K562 (cell line): ENCODE data around the gene KMO. TPM values are rescaled to one million over a fixed set of nuclear protein-coding genes. Genes with fewer than 3 reads are reported as not detected.
A peak's percentile ranks its signal among the peaks of the same experiment; 100 is the strongest.

ENCODE experiments used
- BACH1 ChIP-seq: fragments of 200-800 bp; sonication (Bioruptor generic); IDR thresholded peaks from 2 replicates; pipeline ENCODE4 v1.6.1; 2016; ENCODE audit warnings: missing genetic modification characterization, missing compliant biosample characterization
- BCLAF1 ChIP-seq, 2 experiments: fragments of 450-650 bp in 1 of 2; IDR thresholded peaks; 2 replicates each; pipeline ENCODE4 v1.6.1; 2011 to 2017; ENCODE audit warnings: low read depth in 2 of 2, antibody characterized with exemption in 1 of 2, borderline replicate concordance in 1 of 2, low read length in 1 of 2, mild to moderate bottlenecking in 1 of 2, mixed read lengths in 1 of 2; ENCODE audit not compliant: control insufficient read depth in 1 of 2
- ELF1 ChIP-seq: fragments of 200-800 bp; sonication (Bioruptor generic); IDR thresholded peaks from 2 replicates; pipeline ENCODE4 v1.6.1; 2016; ENCODE audit warnings: missing genetic modification characterization, missing compliant biosample characterization
- FOS ChIP-seq: IDR thresholded peaks from 3 replicates; pipeline ENCODE4 v1.6.1; 2011; ENCODE audit not compliant: insufficient read length; ENCODE audit errors: extremely low read depth
- GATAD2B ChIP-seq: fragments of 450-650 bp; IDR thresholded peaks from 2 replicates; pipeline ENCODE4 v1.6.1; 2017; ENCODE audit warnings: mild to moderate bottlenecking, borderline replicate concordance
- HNRNPK ChIP-seq: fragments of 200-400 bp; formaldehyde crosslinking; IDR thresholded peaks from one replicate; pipeline ENCODE4 v1.6.1; 2018; ENCODE audit warnings: mild to moderate bottlenecking, low read depth, low read length; ENCODE audit not compliant: poor library complexity, severe bottlenecking
- ILF3 ChIP-seq: fragments of 450-650 bp; IDR thresholded peaks from 2 replicates; pipeline ENCODE4 v1.6.1; 2018; ENCODE audit warnings: antibody characterized with exemption, mild to moderate bottlenecking, moderate library complexity, borderline replicate concordance
- MEIS2 ChIP-seq: fragments of 450-650 bp; IDR thresholded peaks from 2 replicates; pipeline ENCODE4 v1.6.1; 2014; ENCODE audit warnings: mild to moderate bottlenecking; ENCODE audit not compliant: partially characterized antibody
- MNT ChIP-seq, 2 experiments: fragments of 450-650 bp; conservative IDR thresholded peaks; 2 replicates each; pipeline ENCODE4 v1.6.1; 2017; ENCODE audit warnings: mild to moderate bottlenecking in 2 of 2, moderate library complexity in 2 of 2
- MTA2 ChIP-seq: fragments of 450-650 bp; IDR thresholded peaks from 2 replicates; pipeline ENCODE4 v1.6.1; 2016; ENCODE audit warnings: low read depth
- MXI1 ChIP-seq: IDR thresholded peaks from 2 replicates; pipeline ENCODE4 v1.6.1; 2011; ENCODE audit warnings: low read depth, mild to moderate bottlenecking, improper control_type of control experiment, low read length
- POLR2A ChIP-seq: fragments of 450-650 bp; conservative IDR thresholded peaks from 2 replicates; pipeline ENCODE4 v1.6.1; 2016
- RBFOX2 ChIP-seq: fragments of 200-400 bp; formaldehyde crosslinking; IDR thresholded peaks from 2 replicates; pipeline ENCODE4 v1.6.1; 2017; ENCODE audit warnings: low read depth, mild to moderate bottlenecking, low read length, moderate library complexity
- TARDBP ChIP-seq: fragments of 450-650 bp; IDR thresholded peaks from 2 replicates; pipeline ENCODE4 v1.6.1; 2016
- TEAD2 ChIP-seq: fragments of 450-650 bp; IDR thresholded peaks from 2 replicates; pipeline ENCODE4 v1.6.1; 2016; ENCODE audit warnings: missing genetic modification characterization, control low read depth, missing compliant biosample characterization
- ZNF121 ChIP-seq: sonication (generic); formaldehyde crosslinking; conservative IDR thresholded peaks from 2 replicates; pipeline ENCODE4 v1.8.0; 2022; ENCODE audit warnings: missing genetic modification reagents
- ZNF586 ChIP-seq: fragments of 450-650 bp; formaldehyde crosslinking; conservative IDR thresholded peaks from 2 replicates; pipeline ENCODE4 v1.4.0; 2020; ENCODE audit warnings: mild to moderate bottlenecking, moderate library complexity
- polyA plus RNA-seq, 8 experiments: library from polyadenylated mRNA; depleted of rRNA in 4 of 8; stranded (reverse) in 5 of 8; unstranded in 3 of 8; fragments of >200 nt; fragmentation: Nextera tagmentation in 2 of 8; fragmentation: Illumina TruSeq in 1 of 8; extraction: Ambion mirVana in 2 of 8; extraction: Trizol in 1 of 8; gene quantifications; 2 replicates each; pipeline versions ENCODE4 v1.2.1 to v1.2.3, GENCODE V29; 2011 to 2014; ENCODE audit warnings: inconsistent platforms in 1 of 8, missing spikeins in 1 of 8
- total RNA-seq, 7 experiments: library from RNA; depleted of rRNA in 6 of 7; stranded (reverse); fragments of >200 nt in 6 of 7; fragmentation: Illumina TruSeq in 2 of 7; extraction: Trizol in 2 of 7; gene quantifications; 2 replicates each; pipeline versions ENCODE4 v1.2.1 to v1.2.3, GENCODE V29; 2011 to 2021; ENCODE audit warnings: low replicate concordance in 1 of 7
- TF ChIP-seq, protein P1 (sequence below): fragments of 250-450 bp; sonication (Bioruptor Pico); IDR thresholded peaks from 2 replicates; pipeline ENCODE4 v1.8.0; 2022; ENCODE audit warnings: inconsistent platforms, mild to moderate bottlenecking, moderate library complexity, borderline replicate concordance
- TF ChIP-seq, protein P2 (sequence below): sonication (generic); formaldehyde crosslinking; IDR thresholded peaks from 2 replicates; pipeline ENCODE4 v1.8.1; 2023; ENCODE audit warnings: mild to moderate bottlenecking, missing genetic modification reagents

KMO gene
- total and polyA plus RNA-seq, 9 of the 15 experiments (the other 6 are each of a cell fraction or from before 2014, with no cell fraction given): 0.01 to 0.11 (median 0.01) TPM; not detected in 6

DNA sequence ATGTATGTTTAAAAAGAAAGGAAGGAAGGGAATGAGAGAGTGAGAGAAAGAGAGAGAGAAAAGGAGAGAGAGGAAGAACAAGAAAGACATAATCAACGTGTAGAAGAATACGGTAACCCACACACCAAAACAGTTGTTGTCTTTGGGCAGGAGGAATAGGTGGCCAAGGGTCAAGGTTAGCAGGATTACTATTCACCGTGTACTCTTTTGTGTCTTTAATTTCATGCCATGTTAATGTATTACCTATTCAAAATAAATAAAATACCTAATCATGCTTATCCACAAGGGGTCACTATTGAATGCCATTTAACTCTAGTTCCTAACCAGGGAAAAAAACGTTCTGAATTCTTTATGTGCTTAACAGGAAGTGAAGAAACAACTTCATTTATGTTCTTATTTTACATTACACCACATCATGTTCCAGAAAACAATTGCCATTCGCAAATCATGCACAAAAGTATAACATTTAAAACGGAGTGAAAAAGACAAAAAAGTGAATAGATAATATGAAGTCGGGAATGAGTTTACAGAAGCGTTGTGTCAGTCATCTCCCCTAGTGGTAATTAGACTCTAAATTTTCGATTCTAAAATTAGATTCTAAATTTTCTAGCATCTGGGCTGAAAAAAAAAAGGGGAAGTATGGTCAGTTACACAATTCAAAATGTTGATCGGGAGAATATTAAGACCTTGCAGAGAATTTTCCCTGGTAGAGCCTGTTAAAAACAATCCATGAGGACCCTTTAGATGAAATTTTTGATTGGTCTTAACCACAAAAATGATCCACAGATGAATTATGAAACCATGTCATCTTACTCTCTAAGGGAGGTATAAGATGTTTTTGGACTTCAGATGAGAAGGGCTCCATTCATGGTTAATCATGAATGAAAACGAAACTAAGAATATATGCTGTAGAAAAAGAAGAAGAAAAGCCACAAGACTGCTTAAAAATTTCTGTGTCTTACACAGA lies 700 bp upstream of the KMO start (continued):
- TF ChIP-seq BCLAF1 (IDR thresholded peaks at IDR 0.05; ENCODE audit: borderline replicate concordance in 1 of 2, control insufficient read depth in 1 of 2, low read depth in 2 of 2, low read length in 1 of 2) (no peak), ZNF586 (CRISPR knock-in tag) (no peak), TEAD2 (tag) (0 out of 2 replicates have a peak, but pooled peaks have one; percentile 53), TARDBP (no peak), POLR2A (no peak), BACH1 (no peak), MTA2 (0 out of 2 replicates have a peak, but pooled peaks have one; percentile 12), GATAD2B (peak; percentile 79; the same call in 1 of the 2 replicates), HNRNPK (no peak), ILF3 (peak; percentile 61; the same call in 1 of the 2 replicates), ZNF121 (CRISPR knock-in tag) (no peak), ELF1 (peak; percentile 85), FOS (no peak), MEIS2 (peak; percentile 29), RBFOX2 (0 out of 2 replicates have a peak, but pooled peaks have one; percentile 30), MXI1 (no peak), MNT (conservative IDR thresholded peaks at IDR 0.05) (peak; percentile 27 to 40)
- TF ChIP-seq, protein P1, sequence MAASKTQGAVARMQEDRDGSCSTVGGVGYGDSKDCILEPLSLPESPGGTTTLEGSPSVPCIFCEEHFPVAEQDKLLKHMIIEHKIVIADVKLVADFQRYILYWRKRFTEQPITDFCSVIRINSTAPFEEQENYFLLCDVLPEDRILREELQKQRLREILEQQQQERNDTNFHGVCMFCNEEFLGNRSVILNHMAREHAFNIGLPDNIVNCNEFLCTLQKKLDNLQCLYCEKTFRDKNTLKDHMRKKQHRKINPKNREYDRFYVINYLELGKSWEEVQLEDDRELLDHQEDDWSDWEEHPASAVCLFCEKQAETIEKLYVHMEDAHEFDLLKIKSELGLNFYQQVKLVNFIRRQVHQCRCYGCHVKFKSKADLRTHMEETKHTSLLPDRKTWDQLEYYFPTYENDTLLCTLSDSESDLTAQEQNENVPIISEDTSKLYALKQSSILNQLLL (CRISPR knock-in tag): no peak
- TF ChIP-seq, protein P2, sequence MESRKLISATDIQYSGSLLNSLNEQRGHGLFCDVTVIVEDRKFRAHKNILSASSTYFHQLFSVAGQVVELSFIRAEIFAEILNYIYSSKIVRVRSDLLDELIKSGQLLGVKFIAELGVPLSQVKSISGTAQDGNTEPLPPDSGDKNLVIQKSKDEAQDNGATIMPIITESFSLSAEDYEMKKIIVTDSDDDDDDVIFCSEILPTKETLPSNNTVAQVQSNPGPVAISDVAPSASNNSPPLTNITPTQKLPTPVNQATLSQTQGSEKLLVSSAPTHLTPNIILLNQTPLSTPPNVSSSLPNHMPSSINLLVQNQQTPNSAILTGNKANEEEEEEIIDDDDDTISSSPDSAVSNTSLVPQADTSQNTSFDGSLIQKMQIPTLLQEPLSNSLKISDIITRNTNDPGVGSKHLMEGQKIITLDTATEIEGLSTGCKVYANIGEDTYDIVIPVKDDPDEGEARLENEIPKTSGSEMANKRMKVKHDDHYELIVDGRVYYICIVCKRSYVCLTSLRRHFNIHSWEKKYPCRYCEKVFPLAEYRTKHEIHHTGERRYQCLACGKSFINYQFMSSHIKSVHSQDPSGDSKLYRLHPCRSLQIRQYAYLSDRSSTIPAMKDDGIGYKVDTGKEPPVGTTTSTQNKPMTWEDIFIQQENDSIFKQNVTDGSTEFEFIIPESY (CRISPR knock-in tag): peak; percentile 16; the same call in 1 of the 2 replicates
